Measurements from ENCODE around the gene TMEM190. TPM values are rescaled to one million over a fixed set of nuclear protein-coding genes. Genes with fewer than 3 reads are reported as not detected.
"Not testable (repeated sequence)": the region's sequence is repeated elsewhere in the genome, so short reads cannot be mapped to it uniquely, and the experiment has no call there.

The TMEM190 gene
- total RNA-seq, 1 donor from 2014 or later, result not detected

- intact Hi-C loops (cut with micrococcal nuclease), result loop anchor here (5.0 kb wide), 2 partner anchors 107 to 292 kb away; partner anchors contain the start of gene PPP1R12C
Measured at GRCh38 chr19:55409179-55409578, 32.6 kb downstream of the TMEM190 start.

DNA sequence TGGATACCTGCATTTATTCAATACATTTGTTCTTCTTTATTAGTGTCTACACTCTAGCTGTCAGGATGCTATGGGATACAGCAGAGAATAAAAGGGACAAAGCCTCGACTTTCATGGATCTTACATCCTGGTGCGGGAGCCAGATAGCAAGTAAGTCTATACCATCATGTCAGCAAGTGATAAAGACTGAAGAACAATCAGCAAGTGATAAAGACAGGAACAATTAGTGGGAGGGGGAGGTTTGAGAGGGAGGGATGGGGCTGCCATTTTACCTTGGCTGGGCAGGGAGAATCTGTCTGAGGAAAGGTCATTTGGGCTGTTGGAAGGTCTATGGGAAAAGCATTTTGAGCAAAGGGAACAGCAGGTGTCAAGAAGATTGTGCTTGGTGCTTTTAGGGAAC is 33.5 kb downstream of the TMEM190 start:
- intact Hi-C loops (cut with micrococcal nuclease), result loop anchor here (10.0 kb wide), 1 partner anchor 245 kb away; the partner anchor contains the start of gene DNAAF3

- intact Hi-C loops (cut with micrococcal nuclease), result loop anchor here (10.0 kb wide), 1 partner anchor 253 kb away; the partner anchor contains the start of gene DNAAF3
Measured at GRCh38 chr19:55418185-55418584, 41.6 kb downstream of the TMEM190 start.

GRCh38 chr19:55419103-55419502 is 42.5 kb downstream of the TMEM190 start:
- intact Hi-C loops (cut with micrococcal nuclease), result loop anchor here (10.0 kb wide), 1 partner anchor 254 kb away; the partner anchor contains the start of gene DNAAF3

DNA sequence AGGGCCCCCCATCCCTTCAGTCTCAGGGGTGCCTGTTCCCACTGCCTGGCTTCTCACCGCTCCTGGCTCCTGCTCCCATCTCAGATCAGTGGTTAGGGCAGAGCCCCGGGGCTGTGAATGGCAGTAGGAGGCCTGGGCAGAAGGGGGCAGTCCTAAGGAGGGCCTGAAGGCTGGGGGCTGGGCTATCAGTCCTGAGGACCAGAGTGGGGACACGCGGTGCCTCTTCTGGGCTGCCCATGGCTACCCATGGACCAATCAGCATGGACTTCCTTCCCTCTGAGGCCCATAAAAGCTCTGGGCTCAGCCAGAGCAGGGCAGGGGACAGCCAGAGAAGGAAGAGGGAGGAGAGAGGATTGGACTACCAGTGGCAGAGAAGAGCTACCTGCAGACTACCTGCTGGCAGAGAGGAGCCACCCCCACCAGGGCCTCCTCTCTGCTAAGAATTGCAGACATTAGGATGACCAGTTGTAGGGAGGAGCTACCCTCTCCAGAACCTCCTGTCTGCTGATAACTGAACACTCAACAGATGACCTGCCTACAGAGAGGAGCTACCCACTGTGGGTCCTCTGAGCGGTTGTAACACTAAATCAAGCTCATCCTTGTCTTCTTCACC is 43.1 kb downstream of the TMEM190 start:
- intact Hi-C loops (cut with micrococcal nuclease), result loop anchor here (10.0 kb wide), 1 partner anchor 255 kb away; the partner anchor contains the start of gene DNAAF3

DNA sequence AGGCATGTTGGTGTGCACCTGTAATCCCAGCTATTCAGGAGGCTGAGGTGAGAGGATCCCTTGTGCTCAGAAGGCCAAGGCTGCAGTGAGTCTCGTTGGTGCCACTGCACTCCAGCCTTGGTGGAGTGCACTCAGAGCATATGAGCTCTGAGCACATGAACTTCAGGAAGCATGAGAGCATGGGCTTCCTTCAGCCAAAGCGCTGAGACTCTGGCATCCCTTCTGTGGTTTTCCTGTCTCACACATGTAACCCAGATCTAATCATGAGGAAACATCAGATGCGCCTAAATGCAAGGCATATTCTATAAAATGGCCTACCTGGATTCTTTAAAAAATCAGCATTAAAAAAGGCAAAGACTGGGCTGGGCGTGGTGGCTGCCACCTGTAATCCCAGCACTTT is 44.7 kb downstream of the TMEM190 start:
- intact Hi-C loops (cut with micrococcal nuclease), result not testable (repeated sequence)

DNA sequence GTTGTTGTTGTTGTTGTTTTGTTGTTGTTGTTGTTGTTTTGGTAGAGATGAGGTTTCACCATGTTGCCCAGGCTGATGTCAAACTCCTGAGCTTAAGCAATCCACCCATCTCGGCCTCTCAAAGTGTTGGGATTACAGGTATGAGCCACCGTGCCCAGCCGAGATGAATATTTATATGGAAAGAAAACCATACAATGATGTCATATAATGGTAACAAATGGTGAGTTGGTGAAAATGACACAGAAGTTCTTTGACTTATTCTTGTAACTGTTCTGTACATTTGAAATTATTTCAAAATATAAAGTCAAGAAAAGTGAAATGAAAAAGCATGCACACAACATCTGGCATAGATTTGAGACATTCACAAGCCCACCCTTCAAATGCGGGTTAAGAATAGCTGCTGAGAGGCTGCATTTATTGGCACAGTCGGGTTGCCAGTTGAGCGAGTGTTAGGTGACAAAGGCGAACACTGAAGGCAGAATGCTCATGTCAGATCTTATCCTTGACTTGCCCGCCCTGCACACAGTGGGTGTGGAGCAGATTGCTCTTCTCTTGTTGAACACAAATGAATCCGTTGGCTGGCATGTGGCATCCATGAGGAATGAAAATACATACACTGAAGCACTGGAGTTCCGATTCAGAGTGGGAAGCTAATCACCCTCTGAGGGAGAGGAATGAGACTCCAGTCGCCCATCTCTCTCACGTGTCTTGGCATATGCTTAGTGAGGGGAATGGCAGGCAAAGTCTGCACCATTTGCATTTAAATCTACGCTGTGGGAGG is 46.8 kb downstream of the TMEM190 start:
- intact Hi-C loops (cut with micrococcal nuclease), result no loop called here

GRCh38 chr19:55424518-55424917 is 47.9 kb downstream of the TMEM190 start:
- intact Hi-C loops (cut with micrococcal nuclease), result no loop called here

DNA sequence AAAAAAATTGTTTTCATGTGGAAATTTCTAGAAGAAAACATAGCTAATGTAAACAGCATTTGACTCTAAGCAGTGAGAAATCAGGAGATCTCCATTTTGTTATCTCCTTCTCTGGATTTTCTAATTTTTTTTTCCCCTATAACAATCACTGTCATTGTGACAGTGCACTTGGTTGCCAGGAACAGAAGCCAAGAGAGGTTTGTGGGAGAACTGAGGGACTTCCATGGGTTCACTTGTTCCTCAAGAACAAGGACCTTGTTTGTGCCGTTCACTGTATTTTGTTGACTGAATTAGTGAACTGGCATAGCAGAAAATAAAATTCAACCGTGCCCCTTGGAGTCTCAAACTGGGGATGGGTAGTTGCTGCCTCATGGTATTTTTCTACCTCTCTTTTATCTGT is 49.4 kb downstream of the TMEM190 start:
- intact Hi-C loops (cut with micrococcal nuclease), result no loop called here

Other genes starting within 250 kb of the TMEM190 start
- gene TNNT1, start 227.6 kb upstream of the TMEM190 start, total RNA-seq, result 0.34 and 0.48 TPM in 2 replicates
- gene TNNI3, start 219.1 kb upstream of the TMEM190 start, total RNA-seq, result not detected in 2 replicates
- gene DNAAF3, start 210.2 kb upstream of the TMEM190 start, total RNA-seq, result 0.18 TPM in 1 of 2 replicates, not detected in the other
- gene SYT5, start 196.5 kb upstream of the TMEM190 start, total RNA-seq, result not detected in 2 replicates
- gene PTPRH, start 167.3 kb upstream of the TMEM190 start, total RNA-seq, result not detected in 2 replicates
- 9.4 and 9.6 TPM in 2 replicates for gene TMEM86B, start 148.1 kb upstream of the TMEM190 start, total RNA-seq
- gene PPP6R1, start 117.8 kb upstream of the TMEM190 start, total RNA-seq, result 218 and 224 TPM in 2 replicates
- 35.6 and 35.7 TPM in 2 replicates for gene HSPBP1, start 96.7 kb upstream of the TMEM190 start, total RNA-seq
- gene BRSK1, start 92.8 kb upstream of the TMEM190 start, total RNA-seq, result 4.9 and 5.3 TPM in 2 replicates
- gene TMEM150B, start 51.5 kb upstream of the TMEM190 start, total RNA-seq, result 0.39 and 0.89 TPM in 2 replicates
- 17.5 and 18.9 TPM in 2 replicates for gene KMT5C, start 37.0 kb upstream of the TMEM190 start, total RNA-seq
- gene COX6B2, start 22.1 kb upstream of the TMEM190 start, total RNA-seq, result 0.45 and 0.64 TPM in 2 replicates
- not detected in 2 replicates for gene GARIN5B, start 13.6 kb upstream of the TMEM190 start, total RNA-seq
- gene IL11, start 6.4 kb upstream of the TMEM190 start, total RNA-seq, result 0.55 and 0.61 TPM in 2 replicates
- 10.3 and 11.7 TPM in 2 replicates for gene TMEM238, start 7.5 kb downstream of the TMEM190 start, total RNA-seq
- 2,481 and 2,547 TPM in 2 replicates for gene RPL28, start 9.1 kb downstream of the TMEM190 start, total RNA-seq
- 213 and 217 TPM in 2 replicates for gene UBE2S, start 31.0 kb downstream of the TMEM190 start, total RNA-seq
- not detected in 2 replicates for gene SHISA7, start 66.5 kb downstream of the TMEM190 start, total RNA-seq
- gene ISOC2, start 84.8 kb downstream of the TMEM190 start, total RNA-seq, result 23.2 and 25.3 TPM in 2 replicates
- not detected in 2 replicates for gene C19orf85, start 87.9 kb downstream of the TMEM190 start, total RNA-seq
- gene ZNF628, start 99.8 kb downstream of the TMEM190 start, total RNA-seq, result 6.6 and 10.3 TPM in 2 replicates
- 9.3 and 12.3 TPM in 2 replicates for gene NAT14, start 108.4 kb downstream of the TMEM190 start, total RNA-seq
- gene SSC5D, start 111.6 kb downstream of the TMEM190 start, total RNA-seq, result 0.23 and 0.30 TPM in 2 replicates
- gene SBK2, start 160.3 kb downstream of the TMEM190 start, total RNA-seq, result not detected in 2 replicates
- not detected in 2 replicates for gene SBK3, start 168.7 kb downstream of the TMEM190 start, total RNA-seq
- gene ZNF579, start 204.0 kb downstream of the TMEM190 start, total RNA-seq, result 6.5 and 6.7 TPM in 2 replicates
- 14.4 and 14.7 TPM in 2 replicates for gene FIZ1, start 222.7 kb downstream of the TMEM190 start, total RNA-seq
- 21.0 and 21.2 TPM in 2 replicates for gene ZNF524, start 223.5 kb downstream of the TMEM190 start, total RNA-seq
- 12.3 and 13.2 TPM in 2 replicates for gene ZNF865, start 228.8 kb downstream of the TMEM190 start, total RNA-seq
- 4.9 and 5.0 TPM in 2 replicates for gene ZNF784, start 247.7 kb downstream of the TMEM190 start, total RNA-seq

Data from T-helper 2 cell treated with Interferon-gamma antibody and Interleukin-4, amounts not matched to agents 100 ng/mL and 5 ng/mL, for 36 hours (primary cell).